ENCODE results near the gene IFI30. TPM values are rescaled to one million over a fixed set of nuclear protein-coding genes. Genes with fewer than 3 reads are reported as not detected.

The IFI30 gene
- total and polyA plus RNA-seq, 2 donors = 148 to 237 TPM

GRCh38 chr19:18164072-18164471 is 9.5 kb upstream of the IFI30 start:
- H3K27ac ChIP-seq (ENCODE audit: low read depth in 1 of 2, low read length in 1 of 2) = no peak overlapping the region
- no peak overlapping the region for H3K4me3 ChIP-seq (ENCODE audit: low read length in 2 of 2)
- no peak for DNase-seq (ENCODE audit: low read depth in 6 of 9, low spot score in 9 of 9)
- peaks cover 4 to 12% of the 10 kb centered on the region in 2 donors for H3K4me1 ChIP-seq (ENCODE audit: control insufficient read depth in 2 of 2, insufficient read depth in 2 of 2, low read length in 2 of 2)
- peaks cover 51 to 58% of the 10 kb centered on the region in 2 donors for H3K36me3 ChIP-seq (ENCODE audit: control insufficient read depth in 2 of 2, insufficient read depth in 2 of 2, low read length in 1 of 2)
- no peaks in the 10 kb centered on the region for H3K27me3 ChIP-seq (ENCODE audit: control insufficient read depth in 2 of 2, insufficient read depth in 1 of 2, low read length in 1 of 2)
- no peaks in the 10 kb centered on the region for H3K9me3 ChIP-seq (ENCODE audit: control insufficient read depth in 2 of 2, insufficient read depth in 1 of 2, low read length in 1 of 2)
- WGBS = 98% methylated on average over 7 of the region's 7 CpGs

GRCh38 chr19:18165794-18166544 is 7.6 kb upstream of the IFI30 start:
- no peak overlapping the region for H3K4me3 ChIP-seq (ENCODE audit: low read length in 2 of 2)
- no peak for DNase-seq (ENCODE audit: low read depth in 6 of 9, low spot score in 9 of 9)

GRCh38 chr19:18167011-18167410 is 6.6 kb upstream of the IFI30 start:
- no peak for DNase-seq (ENCODE audit: low read depth in 6 of 9, low spot score in 9 of 9)
- H3K9me3 ChIP-seq (ENCODE audit: control insufficient read depth in 2 of 2, insufficient read depth in 1 of 2, low read length in 1 of 2) = no peaks in the 10 kb centered on the region
- no peaks in the 10 kb centered on the region for H3K27me3 ChIP-seq (ENCODE audit: control insufficient read depth in 2 of 2, insufficient read depth in 1 of 2, low read length in 1 of 2)
- no peak overlapping the region for H3K27ac ChIP-seq (ENCODE audit: low read depth in 1 of 2, low read length in 1 of 2)
- WGBS = 98% methylated on average over 21 of the region's 21 CpGs
- H3K36me3 ChIP-seq (ENCODE audit: control insufficient read depth in 2 of 2, insufficient read depth in 2 of 2, low read length in 1 of 2) = peaks cover 57 to 59% of the 10 kb centered on the region in 2 donors
- peaks cover 0 to 2% of the 10 kb centered on the region in 2 donors for H3K4me1 ChIP-seq (ENCODE audit: control insufficient read depth in 2 of 2, insufficient read depth in 2 of 2, low read length in 2 of 2)
- no peak overlapping the region for H3K4me3 ChIP-seq (ENCODE audit: low read length in 2 of 2)

More at GRCh38 chr19:18165794-18166544, 7.6 kb upstream of the IFI30 start:
- no peaks in the 10 kb centered on the region for H3K9me3 ChIP-seq (ENCODE audit: control insufficient read depth in 2 of 2, insufficient read depth in 1 of 2, low read length in 1 of 2)
- peaks cover 61 to 63% of the 10 kb centered on the region in 2 donors for H3K36me3 ChIP-seq (ENCODE audit: control insufficient read depth in 2 of 2, insufficient read depth in 2 of 2, low read length in 1 of 2)
- no peaks in the 10 kb centered on the region for H3K27me3 ChIP-seq (ENCODE audit: control insufficient read depth in 2 of 2, insufficient read depth in 1 of 2, low read length in 1 of 2)
- H3K4me1 ChIP-seq (ENCODE audit: control insufficient read depth in 2 of 2, insufficient read depth in 2 of 2, low read length in 2 of 2) = peaks cover 3 to 8% of the 10 kb centered on the region in 2 donors
- no peak overlapping the region for H3K27ac ChIP-seq (ENCODE audit: low read depth in 1 of 2, low read length in 1 of 2)
- 98% methylated on average over 15 of the region's 15 CpGs for WGBS

GRCh38 chr19:18167975-18168645 is 5.5 kb upstream of the IFI30 start:
- 82% methylated on average over 14 of the region's 14 CpGs for WGBS
- Histone ChIP-seq H3K4me3 (ENCODE audit: low read length in 2 of 2) (no peak overlapping the region), H3K27ac (ENCODE audit: low read depth in 1 of 2, low read length in 1 of 2) (no peak overlapping the region), H3K4me1 (ENCODE audit: control insufficient read depth in 2 of 2, insufficient read depth in 2 of 2, low read length in 2 of 2) (peaks cover 0 to 6% of the 10 kb centered on the region in 2 donors), H3K36me3 (ENCODE audit: control insufficient read depth in 2 of 2, insufficient read depth in 2 of 2, low read length in 1 of 2) (peaks cover 48% of the 10 kb centered on the region in 2 donors), H3K27me3 (ENCODE audit: control insufficient read depth in 2 of 2, insufficient read depth in 1 of 2, low read length in 1 of 2) (peaks cover 0 to 6% of the 10 kb centered on the region in 2 donors), H3K9me3 (ENCODE audit: control insufficient read depth in 2 of 2, insufficient read depth in 1 of 2, low read length in 1 of 2) (no peaks in the 10 kb centered on the region)
- peak in 3 of 9 donors; percentile 46 to 64 (median 49) for DNase-seq (ENCODE audit: low read depth in 6 of 9, low spot score in 9 of 9)

- H3K27me3 ChIP-seq (ENCODE audit: control insufficient read depth in 2 of 2, insufficient read depth in 1 of 2, low read length in 1 of 2) = peaks cover 2 to 14% of the 10 kb centered on the region in 2 donors
- H3K4me1 ChIP-seq (ENCODE audit: control insufficient read depth in 2 of 2, insufficient read depth in 2 of 2, low read length in 2 of 2) = peaks cover 5 to 14% of the 10 kb centered on the region in 2 donors
- WGBS = 97% methylated on average over 66 of the region's 66 CpGs
- no peak overlapping the region for H3K4me3 ChIP-seq (ENCODE audit: low read length in 2 of 2)
- H3K36me3 ChIP-seq (ENCODE audit: control insufficient read depth in 2 of 2, insufficient read depth in 2 of 2, low read length in 1 of 2) = peaks cover 41 to 42% of the 10 kb centered on the region in 2 donors
- no peak for DNase-seq (ENCODE audit: low read depth in 6 of 9, low spot score in 9 of 9)
- H3K9me3 ChIP-seq (ENCODE audit: control insufficient read depth in 2 of 2, insufficient read depth in 1 of 2, low read length in 1 of 2) = no peaks in the 10 kb centered on the region
- H3K27ac ChIP-seq (ENCODE audit: low read depth in 1 of 2, low read length in 1 of 2) = no peak overlapping the region
These were observed 4.8 kb upstream of the IFI30 start for GRCh38 chr19:18168673-18169381.

GRCh38 chr19:18170714-18171255 is 2.8 kb upstream of the IFI30 start:
- H3K4me3 ChIP-seq (ENCODE audit: low read length in 2 of 2) = no peak overlapping the region

GRCh38 chr19:18171605-18172327 is 1.8 kb upstream of the IFI30 start:
- Histone ChIP-seq H3K27me3 (ENCODE audit: control insufficient read depth in 2 of 2, insufficient read depth in 1 of 2, low read length in 1 of 2) (peaks cover 2 to 33% of the 10 kb centered on the region in 2 donors), H3K36me3 (ENCODE audit: control insufficient read depth in 2 of 2, insufficient read depth in 2 of 2, low read length in 1 of 2) (peaks cover 23 to 25% of the 10 kb centered on the region in 2 donors), H3K9me3 (ENCODE audit: control insufficient read depth in 2 of 2, insufficient read depth in 1 of 2, low read length in 1 of 2) (no peaks in the 10 kb centered on the region), H3K4me1 (ENCODE audit: control insufficient read depth in 2 of 2, insufficient read depth in 2 of 2, low read length in 2 of 2) (peaks cover 5 to 20% of the 10 kb centered on the region in 2 donors), H3K27ac (ENCODE audit: low read depth in 1 of 2, low read length in 1 of 2) (peak overlapping the region in 1 of 2 donors; percentile 36), H3K4me3 (ENCODE audit: low read length in 2 of 2) (no peak overlapping the region)
- 95% methylated on average over 8 of the region's 8 CpGs for WGBS
- no peak for DNase-seq (ENCODE audit: low read depth in 6 of 9, low spot score in 9 of 9)

More at GRCh38 chr19:18170714-18171255, 2.8 kb upstream of the IFI30 start:
- Histone ChIP-seq H3K9me3 (ENCODE audit: control insufficient read depth in 2 of 2, insufficient read depth in 1 of 2, low read length in 1 of 2) (no peaks in the 10 kb centered on the region), H3K27ac (ENCODE audit: low read depth in 1 of 2, low read length in 1 of 2) (no peak overlapping the region), H3K4me1 (ENCODE audit: control insufficient read depth in 2 of 2, insufficient read depth in 2 of 2, low read length in 2 of 2) (peaks cover 5 to 20% of the 10 kb centered on the region in 2 donors), H3K36me3 (ENCODE audit: control insufficient read depth in 2 of 2, insufficient read depth in 2 of 2, low read length in 1 of 2) (peaks cover 32 to 33% of the 10 kb centered on the region in 2 donors), H3K27me3 (ENCODE audit: control insufficient read depth in 2 of 2, insufficient read depth in 1 of 2, low read length in 1 of 2) (peaks cover 2 to 33% of the 10 kb centered on the region in 2 donors)
- DNase-seq (ENCODE audit: low read depth in 6 of 9, low spot score in 9 of 9) = no peak
- 89% methylated on average over 16 of the region's 16 CpGs for WGBS

GRCh38 chr19:18172331-18173053 is 1.1 kb upstream of the IFI30 start:
- H3K27ac ChIP-seq (ENCODE audit: low read depth in 1 of 2, low read length in 1 of 2) = no peak overlapping the region
- H3K27me3 ChIP-seq (ENCODE audit: control insufficient read depth in 2 of 2, insufficient read depth in 1 of 2, low read length in 1 of 2) = peaks cover 2 to 33% of the 10 kb centered on the region in 2 donors
- peaks cover 16 to 19% of the 10 kb centered on the region in 2 donors for H3K36me3 ChIP-seq (ENCODE audit: control insufficient read depth in 2 of 2, insufficient read depth in 2 of 2, low read length in 1 of 2)
- 96% methylated on average over 7 of the region's 7 CpGs for WGBS
- no peaks in the 10 kb centered on the region for H3K9me3 ChIP-seq (ENCODE audit: control insufficient read depth in 2 of 2, insufficient read depth in 1 of 2, low read length in 1 of 2)
- H3K4me3 ChIP-seq (ENCODE audit: low read length in 2 of 2) = no peak overlapping the region
- peaks cover 5 to 20% of the 10 kb centered on the region in 2 donors for H3K4me1 ChIP-seq (ENCODE audit: control insufficient read depth in 2 of 2, insufficient read depth in 2 of 2, low read length in 2 of 2)
- no peak for DNase-seq (ENCODE audit: low read depth in 6 of 9, low spot score in 9 of 9)

Measured in thymus (tissue), 11 donors.